Measurements from ENCODE around the gene DDRGK1. TPM values are rescaled to one million over a fixed set of nuclear protein-coding genes. Genes with fewer than 3 reads are reported as not detected.

DDRGK1 gene
- total RNA-seq, 4 donors from 2014 or later: 59.2 to 71.7 (median 66.4) TPM

- 35 to 71% methylated on average over 1 to 17 of the region's 39 CpGs for WGBS, 2 donors
- Histone ChIP-seq H3K27me3 (peaks cover 0 to 44% (median 0%) of the 10 kb centered on the region in 4 donors), H3K27ac (peak overlapping the region in 1 of 4 donors; percentile 10), H3K9me3 (no peaks in the 10 kb centered on the region), H3K4me3 (peak overlapping the region in 3 of 4 donors; percentile 25 to 47 (median 28)), H3K4me1 (peaks cover 8 to 33% (median 16%) of the 10 kb centered on the region in 3 donors), H3K36me3 (no peaks in the 10 kb centered on the region)
- intact Hi-C loops (cut with DNase I): no loop called here
- TF ChIP-seq CTCF (IDR thresholded peaks at IDR 0.05) (no peak), POLR2A (IDR thresholded peaks at IDR 0.05) (no peak)
- DNase-seq: no peak
Observed at GRCh38 chr20:3168079-3168828, 36.2 kb downstream of the DDRGK1 start.

GRCh38 chr20:3167738-3168078, 36.8 kb downstream of the DDRGK1 start:
- no peak overlapping the region for H3K27ac ChIP-seq
- peak overlapping the region in 3 of 4 donors; percentile 25 to 47 (median 28) for H3K4me3 ChIP-seq
- 44 to 100% methylated on average over 1 to 7 of the region's 25 CpGs for WGBS, 2 donors
- intact Hi-C loops (cut with DNase I): no loop called here
- H3K27me3 ChIP-seq: peaks cover 0 to 40% (median 0%) of the 10 kb centered on the region in 4 donors
- peaks cover 5 to 28% (median 11%) of the 10 kb centered on the region in 3 donors for H3K4me1 ChIP-seq
- H3K9me3 ChIP-seq: no peaks in the 10 kb centered on the region
- H3K36me3 ChIP-seq: no peaks in the 10 kb centered on the region
- no peak for DNase-seq
- no peak for TF ChIP-seq CTCF (IDR thresholded peaks at IDR 0.05)
- TF ChIP-seq POLR2A (IDR thresholded peaks at IDR 0.05): no peak

GRCh38 chr20:3166913-3167342, 37.6 kb downstream of the DDRGK1 start:
- Histone ChIP-seq H3K36me3 (no peaks in the 10 kb centered on the region), H3K4me3 (no peak overlapping the region), H3K27me3 (peaks cover 0 to 32% (median 0%) of the 10 kb centered on the region in 4 donors), H3K27ac (no peak overlapping the region), H3K9me3 (no peaks in the 10 kb centered on the region), H3K4me1 (peaks cover 0 to 22% (median 9%) of the 10 kb centered on the region in 3 donors)
- TF ChIP-seq POLR2A (IDR thresholded peaks at IDR 0.05) (no peak), CTCF (IDR thresholded peaks at IDR 0.05) (no peak)
- DNase-seq: no peak
- WGBS, 2 donors: 95 to 100% methylated on average over 2 of the region's 16 CpGs
- intact Hi-C loops (cut with DNase I): no loop called here

GRCh38 chr20:3166338-3166912, 38.1 kb downstream of the DDRGK1 start:
- intact Hi-C loops (cut with DNase I): no loop called here
- Histone ChIP-seq H3K27me3 (peaks cover 0 to 27% (median 0%) of the 10 kb centered on the region in 4 donors), H3K27ac (no peak overlapping the region), H3K9me3 (no peaks in the 10 kb centered on the region), H3K4me3 (no peak overlapping the region), H3K36me3 (no peaks in the 10 kb centered on the region), H3K4me1 (peaks cover 0 to 22% (median 9%) of the 10 kb centered on the region in 3 donors)
- TF ChIP-seq POLR2A (IDR thresholded peaks at IDR 0.05) (no peak), CTCF (IDR thresholded peaks at IDR 0.05) (no peak)
- 69 to 85% methylated on average over 2 to 6 of the region's 13 CpGs for WGBS, 2 donors
- DNase-seq: no peak

Measured in esophagus squamous epithelium (tissue), 5 donors.